HG02970 (cell line): ENCODE results near the gene CLCN6.

ENCODE experiments used
- ATAC-seq: cut with Tn5 transposase; IDR thresholded peaks from one replicate; pipeline ENCODE4 v1.9.1; 2021; ENCODE audit warnings: mild to moderate bottlenecking, moderate library complexity, moderate number of reproducible peaks; ENCODE audit not compliant: unreplicated experiment, low FRiP score

CLCN6 gene

GRCh38 chr1:11823366-11824137 is 17.6 kb downstream of the CLCN6 start:
- no peak for ATAC-seq

DNA sequence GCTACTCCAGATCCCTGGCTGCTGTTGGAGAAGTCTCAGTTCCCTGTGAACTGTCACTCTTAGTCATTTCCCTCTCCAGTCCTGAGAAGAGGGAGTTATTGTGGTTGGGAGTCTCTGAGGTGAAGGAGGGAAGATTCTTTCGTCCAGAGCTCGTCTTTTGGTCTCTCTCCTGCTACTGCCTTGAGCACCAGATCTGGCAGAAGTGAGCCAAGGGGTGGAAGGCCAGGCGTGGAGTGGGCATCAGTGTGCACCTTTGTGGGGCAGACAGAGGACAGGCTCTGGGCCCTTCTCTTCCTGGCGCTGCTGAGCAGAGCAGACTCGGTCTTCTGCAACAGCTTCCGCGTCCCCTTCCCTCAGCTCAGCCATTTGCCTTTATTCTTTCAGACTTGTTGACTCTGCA is 19.1 kb downstream of the CLCN6 start:
- no peak for ATAC-seq

- no peak for ATAC-seq
Measured at GRCh38 chr1:11826946-11827345, 21.0 kb downstream of the CLCN6 start.

- no peak for ATAC-seq
Measured at GRCh38 chr1:11828511-11828910, 22.5 kb downstream of the CLCN6 start.

DNA sequence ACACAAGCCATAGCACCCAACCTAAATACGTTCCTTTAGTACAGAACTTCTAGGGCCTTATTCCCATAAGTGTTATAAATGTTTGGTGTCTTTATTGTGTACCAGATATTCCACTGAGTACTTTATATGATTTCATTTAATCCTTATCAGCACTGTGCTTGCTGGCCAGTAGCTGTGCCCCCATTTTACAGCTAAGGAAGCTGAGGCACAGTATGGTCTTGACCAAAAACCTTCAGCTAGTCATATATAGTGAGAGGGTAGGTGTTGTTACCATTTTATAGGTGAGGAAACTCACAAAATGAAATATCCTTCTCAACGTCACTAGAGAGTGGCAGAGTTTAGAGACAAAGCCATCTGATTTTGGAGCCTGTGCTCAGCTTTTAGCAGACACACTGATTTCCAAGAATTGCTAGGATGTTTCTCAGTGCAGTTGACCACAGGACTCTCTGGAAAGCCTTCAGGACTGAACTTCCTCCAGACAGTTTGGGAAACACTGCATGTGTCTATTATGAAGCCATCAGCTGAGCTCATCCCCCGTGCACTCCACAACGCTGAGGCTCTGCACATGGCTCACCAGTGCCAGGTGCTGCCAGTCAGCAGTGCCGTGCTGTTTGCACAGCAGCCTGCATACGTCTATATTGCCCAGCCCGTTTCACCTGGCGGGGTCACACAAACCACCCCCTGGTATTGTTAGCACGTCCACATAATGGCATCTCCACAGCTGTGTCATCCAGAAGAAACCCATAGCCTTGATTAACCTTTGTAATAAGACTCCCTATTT is 26.1 kb downstream of the CLCN6 start:
- no peak for ATAC-seq

GRCh38 chr1:11833497-11833896 is 27.5 kb downstream of the CLCN6 start:
- ATAC-seq = no peak

DNA sequence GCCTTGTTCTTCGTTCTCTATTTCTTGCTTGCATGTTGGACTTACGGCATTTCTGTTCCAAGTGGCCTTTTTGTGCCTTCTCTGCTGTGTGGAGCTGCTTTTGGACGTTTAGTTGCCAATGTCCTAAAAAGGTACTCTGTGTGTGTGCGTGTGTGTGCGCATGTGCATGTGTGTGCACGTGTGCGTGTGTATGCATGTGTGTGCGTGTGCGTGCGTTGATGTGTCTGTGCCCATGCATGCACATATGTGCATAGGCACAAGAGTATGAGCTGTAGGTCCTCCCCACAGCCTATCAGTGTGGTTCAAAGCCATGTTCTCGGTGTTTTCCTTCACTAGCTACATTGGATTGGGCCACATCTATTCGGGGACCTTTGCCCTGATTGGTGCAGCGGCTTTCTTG is 27.9 kb downstream of the CLCN6 start:
- ATAC-seq = no peak

DNA sequence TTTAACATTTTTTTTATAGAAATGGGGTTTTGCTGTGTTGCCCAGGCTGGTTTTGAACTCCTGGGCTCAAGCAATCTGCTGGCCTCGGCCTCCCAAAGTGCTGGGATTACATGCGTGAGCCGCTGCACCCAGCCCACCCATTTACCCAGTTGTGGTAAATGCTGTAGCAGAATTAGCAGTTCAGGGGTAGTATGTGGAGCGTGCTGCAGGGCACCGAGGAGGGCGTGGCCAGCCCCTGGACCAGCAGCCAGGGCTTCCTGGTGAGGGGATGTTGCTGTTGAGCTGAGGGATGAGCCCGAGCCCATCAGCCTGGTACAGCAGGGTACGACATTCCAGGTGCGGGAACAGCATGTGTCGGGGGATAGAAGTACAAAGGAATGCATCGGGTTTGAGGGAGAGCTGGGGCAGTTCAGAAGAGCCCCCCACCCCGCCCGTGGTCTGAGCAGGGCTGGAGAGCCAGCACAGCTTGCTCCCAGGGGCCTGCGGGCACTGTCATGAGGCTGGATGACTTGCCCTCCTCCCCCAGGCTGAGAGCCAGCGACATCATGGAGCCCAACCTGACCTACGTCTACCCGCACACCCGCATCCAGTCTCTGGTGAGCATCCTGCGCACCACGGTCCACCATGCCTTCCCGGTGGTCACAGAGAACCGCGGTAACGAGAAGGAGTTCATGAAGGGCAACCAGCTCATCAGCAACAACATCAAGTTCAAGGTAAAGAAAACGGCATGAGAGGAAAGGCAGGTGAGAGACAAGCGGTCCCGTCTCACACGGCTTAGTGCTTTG is 29.6 kb downstream of the CLCN6 start:
- no peak for ATAC-seq

DNA sequence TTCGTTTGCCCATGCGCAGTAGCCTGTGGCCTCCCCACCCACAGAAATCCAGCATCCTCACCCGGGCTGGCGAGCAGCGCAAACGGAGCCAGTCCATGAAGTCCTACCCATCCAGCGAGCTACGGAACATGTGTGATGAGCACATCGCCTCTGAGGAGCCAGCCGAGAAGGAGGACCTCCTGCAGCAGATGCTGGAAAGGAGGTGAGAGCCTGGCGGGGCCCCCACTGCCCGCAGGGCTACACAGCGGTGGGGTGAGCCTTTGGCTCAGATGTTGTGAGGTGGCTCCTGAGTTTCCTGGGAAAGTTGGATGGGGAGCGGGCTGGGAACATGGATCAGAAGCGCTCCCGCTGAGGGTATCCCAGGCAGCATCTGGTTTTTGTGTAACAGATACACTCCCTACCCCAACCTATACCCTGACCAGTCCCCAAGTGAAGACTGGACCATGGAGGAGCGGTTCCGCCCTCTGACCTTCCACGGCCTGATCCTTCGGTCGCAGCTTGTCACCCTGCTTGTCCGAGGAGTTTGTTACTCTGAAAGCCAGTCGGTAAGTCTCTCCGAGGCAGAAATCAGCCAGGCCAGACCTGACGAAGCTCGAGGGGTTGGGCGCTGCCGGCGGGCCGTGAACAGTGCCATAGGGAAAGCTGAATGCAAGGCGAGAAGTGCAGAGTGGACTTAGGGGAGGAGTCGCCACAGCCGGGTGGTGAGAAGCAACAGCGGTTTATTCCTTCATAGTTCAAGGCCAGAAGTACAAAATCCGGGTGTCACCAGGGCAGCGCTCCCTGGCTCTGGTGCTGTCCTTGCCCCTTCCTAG is 31.2 kb downstream of the CLCN6 start:
- no peak for ATAC-seq

DNA sequence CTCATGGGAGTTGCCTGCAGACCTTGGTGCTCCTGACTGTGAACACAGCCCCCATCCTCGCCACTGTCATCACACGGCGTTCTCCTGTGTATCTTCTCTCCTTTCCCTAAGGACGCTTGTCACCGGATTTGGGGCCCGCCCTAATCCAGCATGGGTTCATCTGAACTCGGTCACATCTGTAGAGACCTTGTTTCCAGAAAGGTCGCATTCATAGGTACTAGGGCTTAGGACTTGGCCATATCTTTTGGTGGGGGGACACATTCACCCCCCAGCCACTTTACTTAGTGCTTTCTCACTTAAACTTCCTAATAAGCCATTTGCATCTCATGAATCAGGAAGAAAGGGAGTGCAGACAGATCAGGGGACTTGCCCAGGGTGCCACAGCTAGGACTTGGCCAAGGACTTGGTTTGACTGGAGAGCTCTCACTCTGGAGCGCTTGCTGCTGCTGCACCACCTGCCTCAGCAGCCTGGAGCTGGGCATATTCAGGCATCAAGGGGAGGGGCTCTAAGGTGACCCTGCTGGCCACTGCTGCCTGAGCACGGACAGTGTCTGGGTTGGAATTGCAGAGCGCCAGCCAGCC is 31.9 kb downstream of the CLCN6 start:
- no peak for ATAC-seq

GRCh38 chr1:11838349-11839272 is 32.6 kb downstream of the CLCN6 start:
- ATAC-seq = no peak

- ATAC-seq = no peak
Measured at GRCh38 chr1:11839727-11840705, 34.0 kb downstream of the CLCN6 start.

- no peak for ATAC-seq
Measured at GRCh38 chr1:11841245-11842153, 35.5 kb downstream of the CLCN6 start.

DNA sequence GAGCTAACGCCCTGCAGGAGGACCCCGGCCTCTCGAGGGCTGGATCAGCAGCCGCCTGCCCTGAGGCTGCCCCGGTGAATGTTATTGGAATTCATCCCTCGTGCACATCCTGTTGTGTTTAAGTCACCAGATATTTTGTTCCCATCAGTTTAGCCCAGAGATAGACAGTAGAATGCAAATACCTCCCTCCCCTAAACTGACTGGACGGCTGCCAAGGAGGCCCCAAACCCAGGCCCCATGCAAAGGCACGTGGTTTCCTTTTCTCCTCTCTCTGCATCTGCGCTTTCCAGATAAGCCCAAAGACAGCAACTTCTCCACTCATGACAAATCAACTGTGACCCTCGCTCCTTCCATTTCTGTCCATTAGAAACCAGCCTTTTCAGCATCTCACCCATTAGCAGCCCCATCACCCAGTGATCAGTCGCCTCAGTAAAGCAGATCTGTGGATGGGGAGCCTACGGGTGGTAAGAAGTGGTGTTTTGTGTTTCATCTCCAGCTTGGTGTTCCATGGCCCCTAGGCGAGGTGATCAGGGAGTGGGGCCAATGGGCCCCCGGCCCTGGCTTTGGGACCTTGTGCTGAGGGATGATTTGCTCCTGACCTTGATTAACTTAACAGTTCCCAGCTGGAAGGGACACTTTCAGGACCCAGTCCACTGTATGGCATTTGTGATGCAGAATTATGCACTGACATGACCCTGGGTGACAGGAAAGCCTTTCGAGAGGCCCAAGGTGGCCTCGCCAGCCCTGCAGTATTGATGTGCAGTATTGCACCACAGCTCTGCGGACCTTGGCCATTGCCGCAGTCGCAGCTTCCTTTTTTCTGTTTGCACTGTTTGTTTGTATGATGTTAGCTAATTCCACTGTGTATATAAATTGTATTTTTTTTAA is 36.4 kb downstream of the CLCN6 start:
- no peak for ATAC-seq

DNA sequence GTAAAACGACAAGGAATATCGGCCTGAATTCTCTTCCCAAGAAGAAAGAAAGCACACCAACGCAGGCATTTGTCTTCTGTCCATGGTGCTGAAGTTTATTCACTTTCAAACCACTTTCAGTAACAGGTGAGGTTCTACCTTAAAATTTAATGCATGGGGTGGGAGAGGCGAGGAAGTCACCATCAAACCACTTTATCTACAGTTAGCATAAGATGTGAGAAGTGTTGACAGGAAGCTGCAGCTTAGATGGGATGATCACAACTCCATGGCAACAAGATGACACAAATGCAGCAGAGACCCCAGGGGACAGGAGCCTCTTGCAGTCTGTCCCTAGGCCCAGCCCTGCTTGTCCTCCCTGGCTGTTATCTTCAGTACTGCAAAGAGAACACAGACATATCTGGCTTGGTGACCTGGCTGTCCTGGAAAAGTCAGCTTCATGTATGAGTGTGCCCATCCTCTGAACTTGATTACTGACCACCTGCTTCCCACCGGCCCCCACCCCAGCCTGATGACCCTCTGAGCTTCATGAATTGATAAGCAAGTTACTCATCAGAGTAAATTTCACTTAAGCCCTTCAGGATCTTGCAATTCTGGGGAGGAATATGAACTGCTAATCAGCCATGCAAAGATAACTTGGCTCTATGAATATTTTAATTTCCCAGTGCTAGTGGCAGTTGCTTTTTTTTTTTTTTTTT is 39.8 kb downstream of the CLCN6 start:
- no peak for ATAC-seq
